ENCODE data around the gene ACOXL.

The ACOXL gene

DNA sequence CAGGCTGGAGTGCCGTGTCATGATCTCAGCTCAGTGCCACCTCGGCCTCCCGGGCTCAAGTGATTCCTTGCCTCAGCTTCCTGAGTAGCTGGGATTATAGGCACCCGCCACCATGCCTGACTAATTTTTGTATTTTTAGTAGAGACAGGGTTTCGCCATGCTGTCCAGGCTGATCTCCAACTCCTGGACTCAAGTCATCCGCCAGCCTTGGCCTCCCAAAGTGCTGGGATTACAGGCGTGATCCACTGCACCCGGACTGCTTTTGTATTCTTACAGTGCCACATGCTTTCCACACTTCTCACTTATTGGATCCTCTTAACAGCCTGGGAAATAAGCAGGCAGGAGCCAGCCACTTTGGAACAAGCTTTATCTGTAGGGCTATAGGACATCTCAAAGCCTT is 363.1 kb downstream of the ACOXL start:
- DNase-seq (ENCODE audit: low spot score): no peak
- TF ChIP-seq, protein P1, sequence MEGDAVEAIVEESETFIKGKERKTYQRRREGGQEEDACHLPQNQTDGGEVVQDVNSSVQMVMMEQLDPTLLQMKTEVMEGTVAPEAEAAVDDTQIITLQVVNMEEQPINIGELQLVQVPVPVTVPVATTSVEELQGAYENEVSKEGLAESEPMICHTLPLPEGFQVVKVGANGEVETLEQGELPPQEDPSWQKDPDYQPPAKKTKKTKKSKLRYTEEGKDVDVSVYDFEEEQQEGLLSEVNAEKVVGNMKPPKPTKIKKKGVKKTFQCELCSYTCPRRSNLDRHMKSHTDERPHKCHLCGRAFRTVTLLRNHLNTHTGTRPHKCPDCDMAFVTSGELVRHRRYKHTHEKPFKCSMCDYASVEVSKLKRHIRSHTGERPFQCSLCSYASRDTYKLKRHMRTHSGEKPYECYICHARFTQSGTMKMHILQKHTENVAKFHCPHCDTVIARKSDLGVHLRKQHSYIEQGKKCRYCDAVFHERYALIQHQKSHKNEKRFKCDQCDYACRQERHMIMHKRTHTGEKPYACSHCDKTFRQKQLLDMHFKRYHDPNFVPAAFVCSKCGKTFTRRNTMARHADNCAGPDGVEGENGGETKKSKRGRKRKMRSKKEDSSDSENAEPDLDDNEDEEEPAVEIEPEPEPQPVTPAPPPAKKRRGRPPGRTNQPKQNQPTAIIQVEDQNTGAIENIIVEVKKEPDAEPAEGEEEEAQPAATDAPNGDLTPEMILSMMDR (IDR thresholded peaks at IDR 0.05; ENCODE audit: extremely low read depth, missing control alignments): no peak

DNA sequence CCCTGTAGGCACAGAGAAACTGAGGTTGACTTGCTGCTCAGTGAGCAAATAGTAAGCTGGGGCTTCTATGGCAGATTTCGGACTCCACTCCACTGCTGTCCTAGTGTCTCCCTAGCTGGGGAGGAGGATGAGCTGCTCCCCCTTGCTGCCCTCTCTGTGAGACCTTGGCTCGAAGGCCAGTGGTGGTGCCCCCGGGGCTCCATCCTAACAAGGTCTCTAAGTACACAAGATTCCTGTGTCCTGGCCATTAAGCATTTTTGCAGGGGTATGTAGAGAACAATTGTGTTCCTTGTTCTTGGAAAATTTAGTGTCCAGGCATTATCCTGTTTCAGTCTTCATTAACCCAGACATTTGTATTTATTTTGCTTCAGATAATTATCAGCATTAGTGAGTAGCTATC is 367.0 kb downstream of the ACOXL start:
- no peak for DNase-seq (ENCODE audit: low spot score)
- TF ChIP-seq, protein P1 (IDR thresholded peaks at IDR 0.05; ENCODE audit: extremely low read depth, missing control alignments): no peak

DNA sequence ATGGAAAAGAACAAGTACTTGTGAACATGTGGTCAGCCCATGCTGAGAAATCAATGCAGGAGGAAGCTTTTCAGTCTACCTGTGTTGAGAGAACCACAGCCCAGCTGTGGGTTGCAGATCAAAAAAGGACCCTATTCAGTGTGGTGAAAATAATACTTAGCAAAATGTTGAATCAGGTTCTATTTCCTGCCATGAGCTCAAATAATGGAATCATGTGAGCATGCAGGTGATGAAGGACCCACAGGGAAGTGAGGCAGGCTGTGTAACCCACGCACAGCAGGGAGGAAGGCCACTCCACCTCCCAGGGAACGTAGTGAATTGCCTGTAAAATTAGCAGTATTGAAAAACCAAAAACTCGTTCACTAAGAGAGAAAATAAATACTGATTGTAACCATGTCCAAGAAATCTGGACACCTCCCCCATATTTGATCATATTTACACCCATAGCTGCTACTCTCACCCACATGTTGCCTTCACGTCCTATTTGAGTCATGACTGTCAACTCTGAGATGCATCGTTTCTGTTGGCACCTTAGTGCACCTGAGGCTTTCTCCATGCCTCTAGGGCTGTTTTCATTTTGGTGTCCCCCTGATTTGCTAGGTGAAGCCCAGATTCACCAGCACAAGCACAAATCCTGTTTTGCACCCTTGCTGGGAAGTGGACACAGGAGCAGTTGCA is 367.9 kb downstream of the ACOXL start:
- TF ChIP-seq, protein P1 (IDR thresholded peaks at IDR 0.05; ENCODE audit: extremely low read depth, missing control alignments): no peak
- DNase-seq (ENCODE audit: low spot score): no peak

- DNase-seq (ENCODE audit: low spot score): peak; percentile 58
- TF ChIP-seq, protein P1 (IDR thresholded peaks at IDR 0.05; ENCODE audit: extremely low read depth, missing control alignments): no peak
Measured at GRCh38 chr2:111100765-111101162, 368.4 kb downstream of the ACOXL start.

- TF ChIP-seq, protein P1 (IDR thresholded peaks at IDR 0.05; ENCODE audit: extremely low read depth, missing control alignments): no peak
- no peak for DNase-seq (ENCODE audit: low spot score)
Measured at GRCh38 chr2:111101592-111101991, 369.2 kb downstream of the ACOXL start.

DNA sequence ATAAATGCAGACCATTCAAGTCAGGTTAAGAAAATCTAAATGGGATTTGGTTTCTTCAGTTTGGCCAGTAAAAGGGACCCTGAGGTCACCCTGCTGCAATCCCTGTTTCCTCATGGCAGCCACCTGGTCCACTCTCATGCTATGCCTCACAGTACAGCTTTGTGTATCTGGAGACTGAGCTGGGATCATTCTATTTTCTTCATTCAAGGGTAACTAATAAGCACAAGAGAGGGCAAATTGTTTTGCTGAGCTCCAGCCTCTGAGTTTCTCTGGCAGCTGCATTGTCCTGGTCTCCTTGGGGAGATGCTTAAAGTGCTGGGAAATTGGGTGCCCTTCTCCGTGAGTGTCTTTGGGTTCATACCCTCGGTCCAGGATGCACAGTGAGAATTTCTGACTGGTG is 369.8 kb downstream of the ACOXL start:
- TF ChIP-seq, protein P1 (IDR thresholded peaks at IDR 0.05; ENCODE audit: extremely low read depth, missing control alignments): no peak
- no peak for DNase-seq (ENCODE audit: low spot score)

DNA sequence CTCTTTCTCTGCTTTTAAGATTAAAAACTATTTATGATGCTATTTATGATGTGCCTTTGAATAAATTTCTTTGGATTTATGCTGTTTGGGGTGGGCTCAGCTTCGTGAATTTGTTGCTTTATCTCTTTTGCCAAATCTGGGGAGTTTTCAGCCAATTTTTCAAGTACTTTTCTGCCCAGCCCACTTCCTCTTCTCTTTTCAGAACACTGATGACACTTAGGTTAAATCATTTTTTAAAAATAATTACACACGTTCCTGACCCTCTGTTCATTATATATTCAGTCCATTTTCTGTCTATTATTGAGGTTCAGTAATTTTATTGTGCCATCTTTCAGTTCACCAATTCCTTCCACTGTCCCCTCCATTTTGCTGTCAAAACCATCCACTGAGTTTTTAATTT is 373.6 kb downstream of the ACOXL start:
- TF ChIP-seq, protein P1 (IDR thresholded peaks at IDR 0.05; ENCODE audit: extremely low read depth, missing control alignments): no peak
- no peak for DNase-seq (ENCODE audit: low spot score)
